Gastroesophageal sphincter (tissue), 2 donors: ENCODE data around the gene PEMT.

Experiments
- EP300 ChIP-seq: sonication (generic); formaldehyde crosslinking; IDR thresholded peaks from one replicate; pipeline ENCODE4 v1.6.1; 2017; ENCODE audit warnings: antibody characterized with exemption, mild to moderate bottlenecking
- POLR2A ChIP-seq, 2 donors: fragments of 450-650 bp; IDR thresholded peaks; one replicate each; pipeline ENCODE4 v1.6.1; 2017; ENCODE audit warnings: antibody characterized with exemption in 2 of 2, mild to moderate bottlenecking in 2 of 2, moderate library complexity in 1 of 2

- no peak for TF ChIP-seq EP300
- no peak for TF ChIP-seq POLR2A (IDR thresholded peaks at IDR 0.05)
Observed at GRCh38 chr17:17587614-17588337, 3.7 kb downstream of the PEMT start.
